ENCODE measurements around the gene PSMA2.

- TF ChIP-seq CTCF (IDR thresholded peaks at IDR 0.05; ENCODE audit: borderline replicate concordance, extremely low read depth, low read length, poor library complexity, severe bottlenecking) = no peak
- TF ChIP-seq EZH2 (IDR thresholded peaks at IDR 0.05; ENCODE audit: borderline replicate concordance, low read depth, low read length, severe bottlenecking) = no peak
These were observed 14.1 kb upstream of the PSMA2 start for GRCh38 chr7:42945821-42946626.
